Measurements from ENCODE around the gene CIBAR2. TPM values are rescaled to one million over a fixed set of nuclear protein-coding genes. Genes with fewer than 3 reads are reported as not detected.

CIBAR2 gene
- total RNA-seq, 6 experiments from 2014 or later = not detected

GRCh38 chr16:85134789-85135142 is 22.5 kb upstream of the CIBAR2 start:
- peaks cover 3% of the 10 kb centered on the region for H3K27me3 Mint-ChIP-seq (ENCODE audit: insufficient read depth)
- H3K27ac Mint-ChIP-seq = no peak overlapping the region
- H3K9me3 Mint-ChIP-seq = no peaks in the 10 kb centered on the region

GRCh38 chr16:85134076-85134788 is 22.0 kb upstream of the CIBAR2 start:
- TF ChIP-seq CTCF (IDR thresholded peaks at IDR 0.05) = no peak
- Mint-ChIP-seq H3K27ac (no peak overlapping the region), H3K4me3 (no peak overlapping the region), H3K9me3 (no peaks in the 10 kb centered on the region), H3K4me1 (ENCODE audit: low read depth) (peaks cover 63% of the 10 kb centered on the region), H3K27me3 (ENCODE audit: insufficient read depth) (peaks cover 3% of the 10 kb centered on the region), H3K36me3 (ENCODE audit: low read depth) (no peaks in the 10 kb centered on the region)
- no peak for DNase-seq

More at GRCh38 chr16:85134789-85135142, 22.5 kb upstream of the CIBAR2 start:
- H3K4me3 Mint-ChIP-seq = no peak overlapping the region
- H3K36me3 Mint-ChIP-seq (ENCODE audit: low read depth) = no peaks in the 10 kb centered on the region
- H3K4me1 Mint-ChIP-seq (ENCODE audit: low read depth) = peaks cover 64% of the 10 kb centered on the region
- DNase-seq = no peak
- no peak for TF ChIP-seq CTCF (IDR thresholded peaks at IDR 0.05)

- H3K4me1 Mint-ChIP-seq (ENCODE audit: low read depth) = peaks cover 53% of the 10 kb centered on the region
- no peak for TF ChIP-seq CTCF (IDR thresholded peaks at IDR 0.05)
- no peak overlapping the region for H3K4me3 Mint-ChIP-seq
- H3K9me3 Mint-ChIP-seq = no peaks in the 10 kb centered on the region
- H3K27me3 Mint-ChIP-seq (ENCODE audit: insufficient read depth) = peaks cover 3% of the 10 kb centered on the region
- no peak for DNase-seq
- H3K36me3 Mint-ChIP-seq (ENCODE audit: low read depth) = no peaks in the 10 kb centered on the region
- no peak overlapping the region for H3K27ac Mint-ChIP-seq
Observed at GRCh38 chr16:85133290-85133599, 21.0 kb upstream of the CIBAR2 start.

GRCh38 chr16:85132456-85133289 is 20.4 kb upstream of the CIBAR2 start:
- H3K4me1 Mint-ChIP-seq (ENCODE audit: low read depth) = peaks cover 48% of the 10 kb centered on the region
- H3K36me3 Mint-ChIP-seq (ENCODE audit: low read depth) = no peaks in the 10 kb centered on the region
- H3K27me3 Mint-ChIP-seq (ENCODE audit: insufficient read depth) = peaks cover 3% of the 10 kb centered on the region
- no peak for DNase-seq
- H3K27ac Mint-ChIP-seq = no peak overlapping the region
- TF ChIP-seq CTCF (IDR thresholded peaks at IDR 0.05) = no peak
- no peak overlapping the region for H3K4me3 Mint-ChIP-seq
- no peaks in the 10 kb centered on the region for H3K9me3 Mint-ChIP-seq

- no peaks in the 10 kb centered on the region for H3K36me3 Mint-ChIP-seq (ENCODE audit: low read depth)
- TF ChIP-seq CTCF (IDR thresholded peaks at IDR 0.05) = no peak
- H3K4me1 Mint-ChIP-seq (ENCODE audit: low read depth) = peaks cover 48% of the 10 kb centered on the region
- H3K9me3 Mint-ChIP-seq = no peaks in the 10 kb centered on the region
- H3K27ac Mint-ChIP-seq = peak overlapping the region; percentile 79
- peaks cover 3% of the 10 kb centered on the region for H3K27me3 Mint-ChIP-seq (ENCODE audit: insufficient read depth)
- H3K4me3 Mint-ChIP-seq = peak overlapping the region; percentile 6
- no peak for DNase-seq
Observed at GRCh38 chr16:85130705-85131028, 18.4 kb upstream of the CIBAR2 start.

All from HFFc6 (cell line).